H1 (cell line): ENCODE measurements around the gene PCNX4. TPM values are rescaled to one million over a fixed set of nuclear protein-coding genes. Genes with fewer than 3 reads are reported as not detected.

Experiments used
- CTCF ChIA-PET: fragments of 300-600 bp; sonication (Branson Sonifier 250); formaldehyde crosslinking; loops from one replicate; lab custom pipeline; 2021; ENCODE audit not compliant: partially characterized antibody; lab: Charles Lee
- POLR2A ChIA-PET: fragments of 300-600 bp; sonication (Branson Sonifier 250); formaldehyde crosslinking; loops from one replicate; lab custom pipeline; 2021; ENCODE audit warnings: inconsistent platforms; ENCODE audit not compliant: partially characterized antibody; lab: Charles Lee
- DNase-seq, 2 experiments: peaks; one replicate each; pipeline versions ENCODE4 v3.0.0 to v3.0.0-alpha.2; 2010 to 2022; ENCODE audit warnings: low spot score in 2 of 2, low read depth in 1 of 2, mixed read lengths in 1 of 2
- FAIRE-seq: peaks from 2 replicates; lab custom pipeline; 2011; peaks lifted over from hg19 to GRCh38; lab: Jason Lieb, UNC
- H2AFZ ChIP-seq: 2 replicates; pipeline ENCODE4 v1.8.1; 2012; ENCODE audit warnings: low read length, inconsistent platforms
- H2AK5ac ChIP-seq: 2 replicates; pipeline ENCODE4 v1.6.1; 2013; ENCODE audit warnings: low read depth, low read length
- H2BK120ac ChIP-seq: replicated peaks from 2 replicates; pipeline ENCODE3; 2013; ENCODE audit warnings: low read depth, low read length, inconsistent platforms
- H2BK12ac ChIP-seq: 2 replicates; pipeline ENCODE4 v1.6.1; 2013; ENCODE audit warnings: low read depth, low read length
- H2BK15ac ChIP-seq: 2 replicates; pipeline ENCODE4 v1.6.1; 2013; ENCODE audit warnings: low read length
- H2BK20ac ChIP-seq: 2 replicates; pipeline ENCODE4 v1.6.1; 2013; ENCODE audit warnings: low read length
- H2BK5ac ChIP-seq: 2 replicates; pipeline ENCODE4 v1.6.1; 2013; ENCODE audit warnings: low read depth, low read length
- H3K14ac ChIP-seq: 2 replicates; pipeline ENCODE4 v1.6.1; 2013; ENCODE audit warnings: inconsistent platforms; ENCODE audit not compliant: insufficient read length
- H3K18ac ChIP-seq: 2 replicates; pipeline ENCODE4 v1.6.1; 2013; ENCODE audit warnings: low read length; ENCODE audit errors: extremely low read depth
- H3K23ac ChIP-seq: 2 replicates; pipeline ENCODE4 v1.6.1; 2013; ENCODE audit warnings: inconsistent platforms; ENCODE audit not compliant: insufficient read length
- H3K23me2 ChIP-seq: 2 replicates; pipeline ENCODE4 v1.6.1; 2013; ENCODE audit warnings: low read depth, low read length
- H3K27ac ChIP-seq: 2 replicates; pipeline ENCODE4 v1.6.1; 2011; ENCODE audit warnings: low read depth, low read length, inconsistent platforms
- H3K27me3 ChIP-seq, 4 experiments: replicated peaks in 1 of 4; 1 replicate in 1 of 4; 2 replicates in 3 of 4; pipeline versions ENCODE4 v1.6.1 to v1.8.1; 2011 to 2013; ENCODE audit warnings: low read length in 3 of 4, mild to moderate bottlenecking in 3 of 4, inconsistent platforms in 2 of 4, mixed read lengths in 2 of 4, moderate library complexity in 1 of 4; ENCODE audit not compliant: control insufficient read depth in 3 of 4, insufficient read depth in 3 of 4; ENCODE audit errors: extremely low read depth in 1 of 4
- H3K36me3 ChIP-seq, 4 experiments: 2 replicates each; pipeline versions ENCODE4 v1.6.1 to v1.8.1; 2011 to 2013; ENCODE audit warnings: mild to moderate bottlenecking in 4 of 4, low read length in 3 of 4, moderate library complexity in 2 of 4, control low read depth in 1 of 4, inconsistent platforms in 1 of 4; ENCODE audit not compliant: insufficient read depth in 4 of 4, control insufficient read depth in 2 of 4
- H3K4ac ChIP-seq: replicated peaks from 2 replicates; pipeline ENCODE3; 2013; ENCODE audit warnings: low read length, low read depth, mixed read lengths, inconsistent platforms; ENCODE audit not compliant: insufficient read length
- H3K4me1 ChIP-seq, 4 experiments: replicated peaks in 1 of 4; 1 replicate in 1 of 4; 2 replicates in 3 of 4; pipeline versions ENCODE4 v1.6.1 to v1.8.1; 2011 to 2013; ENCODE audit warnings: low read length in 3 of 4, inconsistent platforms in 2 of 4, mixed read lengths in 1 of 4; ENCODE audit not compliant: insufficient read depth in 4 of 4, control insufficient read depth in 3 of 4
- H3K4me2 ChIP-seq, 2 experiments: 2 replicates each; pipeline versions ENCODE4 v1.6.1 to v1.8.1; 2011 to 2013; ENCODE audit warnings: low read depth in 2 of 2, low read length in 2 of 2, control low read depth in 1 of 2, inconsistent platforms in 1 of 2, mild to moderate bottlenecking in 1 of 2; ENCODE audit not compliant: insufficient read depth in 1 of 2
- H3K4me3 ChIP-seq, 4 experiments: fragments of 200-600, 300-600 bp in 1 of 4; sonication (generic), shearing (Covaris generic), sonication (Bioruptor Twin) in 1 of 4; 2 replicates each; pipeline versions ENCODE4 v1.5.1 to v1.8.1; 2011 to 2016; ENCODE audit warnings: low read length in 4 of 4, low read depth in 3 of 4, control low read depth in 2 of 4, inconsistent platforms in 2 of 4, mild to moderate bottlenecking in 2 of 4, mixed read lengths in 1 of 4, moderate library complexity in 1 of 4; ENCODE audit not compliant: insufficient read depth in 2 of 4; ENCODE audit errors: extremely low read depth in 1 of 4
- H3K56ac ChIP-seq: replicated peaks from 2 replicates; pipeline ENCODE3; 2013; ENCODE audit warnings: low read depth, mild to moderate bottlenecking, mixed read lengths, low read length, inconsistent platforms; ENCODE audit not compliant: insufficient read length
- H3K79me1 ChIP-seq: 2 replicates; pipeline ENCODE4 v1.6.1; 2013; ENCODE audit warnings: low read depth, low read length, control low read depth
- H3K79me2 ChIP-seq, 2 experiments: 2 replicates each; pipeline versions ENCODE4 v1.6.1 to v1.8.1; 2012 to 2013; ENCODE audit warnings: low read length in 2 of 2, mild to moderate bottlenecking in 2 of 2, inconsistent platforms in 1 of 2; ENCODE audit not compliant: insufficient read depth in 2 of 2, control insufficient read depth in 1 of 2
- H3K9ac ChIP-seq, 4 experiments: replicated peaks in 1 of 4; 1 replicate in 1 of 4; 2 replicates in 3 of 4; pipeline versions ENCODE4 v1.6.1 to v1.8.1; 2011 to 2013; ENCODE audit warnings: low read depth in 3 of 4, low read length in 3 of 4, control low read depth in 2 of 4, mild to moderate bottlenecking in 2 of 4, moderate library complexity in 2 of 4, inconsistent platforms in 1 of 4; ENCODE audit errors: extremely low read depth in 1 of 4
- H3K9me3 ChIP-seq, 2 experiments: 2 replicates each; pipeline versions ENCODE4 v1.6.1 to v1.8.1; 2012 to 2013; ENCODE audit warnings: mild to moderate bottlenecking in 2 of 2, moderate library complexity in 2 of 2, control low read depth in 1 of 2, inconsistent platforms in 1 of 2, low read depth in 1 of 2, low read length in 1 of 2, mixed read lengths in 1 of 2; ENCODE audit not compliant: insufficient read depth in 2 of 2
- H4K20me1 ChIP-seq, 2 experiments: replicated peaks in 1 of 2; 2 replicates each; pipeline versions ENCODE3 to v1.8.1; 2011 to 2013; ENCODE audit warnings: inconsistent platforms in 2 of 2, low read length in 2 of 2, mild to moderate bottlenecking in 1 of 2; ENCODE audit not compliant: insufficient read depth in 2 of 2, control insufficient read depth in 1 of 2
- H4K5ac ChIP-seq: 2 replicates; pipeline ENCODE4 v1.6.1; 2013; ENCODE audit warnings: low read length, low read depth, mixed read lengths, inconsistent platforms; ENCODE audit not compliant: insufficient read length
- H4K8ac ChIP-seq: 2 replicates; pipeline ENCODE4 v1.8.0; 2013; ENCODE audit warnings: mild to moderate bottlenecking, moderate library complexity, low read length, inconsistent platforms; ENCODE audit not compliant: insufficient read depth; ENCODE audit errors: extremely low read depth
- H4K91ac ChIP-seq: replicated peaks from 2 replicates; pipeline ENCODE3; 2013; ENCODE audit warnings: low read length, mixed read lengths, inconsistent platforms; ENCODE audit not compliant: insufficient read length
- CBX8 ChIP-seq: fragments of 300-800, 300-1000 bp; sonication (generic); IDR thresholded peaks from 2 replicates; pipeline ENCODE4 v1.7.1; 2016; ENCODE audit warnings: low read depth, low read length, borderline replicate concordance
- CTCF ChIP-seq, 3 experiments: IDR thresholded peaks; 1 replicate in 2 of 3; 2 replicates in 1 of 3; pipeline versions ENCODE4 v1.5.1 to v1.6.1; 2011; ENCODE audit warnings: low read length in 3 of 3, mild to moderate bottlenecking in 3 of 3, inconsistent platforms in 2 of 3, low read depth in 1 of 3, moderate library complexity in 1 of 3; ENCODE audit not compliant: insufficient read depth in 1 of 3; ENCODE audit errors: control extremely low read depth in 1 of 3
- RAD21 ChIP-seq, 2 experiments: IDR thresholded peaks in 1 of 2; conservative IDR thresholded peaks in 1 of 2; 2 replicates each; pipeline ENCODE4 v1.6.1; 2011; ENCODE audit warnings: low read depth in 2 of 2, low read length in 2 of 2, improper control_type of control experiment in 1 of 2, inconsistent platforms in 1 of 2, mild to moderate bottlenecking in 1 of 2, moderate library complexity in 1 of 2
- WGBS, 2 experiments: shearing (Covaris generic) in 1 of 2; methylation state at CpG; one replicate each; pipeline versions ENCODE4 v1.1.6 to v1.1.7; 2013 to 2015; ENCODE audit warnings: low lambda C conversion rate in 2 of 2, mixed read lengths in 2 of 2, inconsistent platforms in 1 of 2, low coverage in 1 of 2, missing lambda C conversion rate in 1 of 2; ENCODE audit not compliant: insufficient replicate concordance in 2 of 2, insufficient coverage in 1 of 2, insufficient read length in 1 of 2; ENCODE audit errors: extremely low coverage in 1 of 2, missing lambda C conversion rate in 1 of 2; 5-methylcytosine and 5-hydroxymethylcytosine counted together
- polyA plus RNA-seq, 7 experiments: library from polyadenylated mRNA; depleted of rRNA in 3 of 7; stranded (reverse) in 5 of 7; unstranded in 2 of 7; fragments of >200 nt in 5 of 7; fragments of 200-250 nt in 2 of 7; gene quantifications; 1 replicate in 5 of 7; 2 replicates in 1 of 7; 4 replicates in 1 of 7; pipeline versions ENCODE4 v1.2.1 to v1.2.3, GENCODE V29; 2011 to 2013; ENCODE audit warnings: missing spikeins in 2 of 7, mixed read lengths in 2 of 7
- total RNA-seq: library from RNA; stranded (reverse); fragmentation: NEBNext Ultra II Directional; extraction: Animal tissue kit (Norgen Biotek cat#: 25700); gene quantifications from 2 replicates; pipeline ENCODE4 v1.2.1, GENCODE V29; 2021

The PCNX4 gene
- total and polyA plus RNA-seq, 2 of the 8 experiments (the other 6 are each of a cell fraction or from before 2014, with no cell fraction given) = 28.4 to 35.5 TPM

- H3K36me3 ChIP-seq = no peaks in the 10 kb centered on the region
- H3K4me2 ChIP-seq = no peak overlapping the region
- no peak overlapping the region for H3K18ac ChIP-seq
- H2BK15ac ChIP-seq = no peak overlapping the region
- H3K23ac ChIP-seq = no peak overlapping the region
- peak; percentile 45 for FAIRE-seq
- no peak overlapping the region for H2BK5ac ChIP-seq
- H3K4ac ChIP-seq = no peak overlapping the region
- no peak overlapping the region for H4K8ac ChIP-seq
- POLR2A ChIA-PET = interaction anchor here (0.9 kb wide), 1 partner anchor 332 kb away, joined by 3 read pairs; no protein-coding TSS in a partner anchor
- H2BK120ac ChIP-seq = no peak overlapping the region
- no peak overlapping the region for H3K56ac ChIP-seq
- H2AFZ ChIP-seq = no peak overlapping the region
- H4K20me1 ChIP-seq = no peaks in the 10 kb centered on the region
- H2AK5ac ChIP-seq = no peak overlapping the region
- no peak overlapping the region for H2BK20ac ChIP-seq
- H3K9ac ChIP-seq = no peak overlapping the region
- peak overlapping the region in 1 of 4 experiments; percentile 42; a peak in 2 of 8 replicates for H3K4me3 ChIP-seq
- H3K79me1 ChIP-seq = no peaks in the 10 kb centered on the region
- H3K9me3 ChIP-seq = no peaks in the 10 kb centered on the region
- DNase-seq = no peak
- no peaks in the 10 kb centered on the region for H3K79me2 ChIP-seq
- no peak overlapping the region for H2BK12ac ChIP-seq
- H3K4me1 ChIP-seq = peaks cover 0 to 3% (median 0%) of the 10 kb centered on the region in 4 experiments; a peak in 1 of 7 replicates
- CTCF ChIA-PET = interaction anchor here (0.6 to 8.4 kb wide), 44 partner anchors 10 to 672 kb away, joined by 3 to 80 read pairs (median 4); partner anchors contain the start of genes DHRS7, PPM1A and SIX6
- TF ChIP-seq RAD21 (IDR thresholded peaks at IDR 0.05 in 1 of 2, conservative IDR thresholded peaks at IDR 0.05 in 1 of 2; ENCODE audit: low read depth in 2 of 2, low read length in 2 of 2) (peak; percentile 83 to 87), CTCF (IDR thresholded peaks at IDR 0.05; ENCODE audit: control extremely low read depth in 1 of 3, insufficient read depth in 1 of 3, low read depth in 1 of 3, low read length in 3 of 3) (peak in 2 of 3 experiments; percentile 40 to 59; a peak in 2 of 4 replicates), CBX8 (no peak)
- H3K27me3 ChIP-seq = no peaks in the 10 kb centered on the region
- WGBS, 2 experiments = 17% methylated on average over 5 of the region's 5 CpGs; no CpG with 5 or more reads in 1 of the 2 experiments
- no peaks in the 10 kb centered on the region for H3K23me2 ChIP-seq
- H3K14ac ChIP-seq = no peak overlapping the region
- no peak overlapping the region for H3K27ac ChIP-seq
- H4K5ac ChIP-seq = no peak overlapping the region
- no peak overlapping the region for H4K91ac ChIP-seq
Observed at GRCh38 chr14:60184146-60184904, 92.6 kb downstream of the PCNX4 start.
